ENCODE results near the gene MROH2A.

DNA sequence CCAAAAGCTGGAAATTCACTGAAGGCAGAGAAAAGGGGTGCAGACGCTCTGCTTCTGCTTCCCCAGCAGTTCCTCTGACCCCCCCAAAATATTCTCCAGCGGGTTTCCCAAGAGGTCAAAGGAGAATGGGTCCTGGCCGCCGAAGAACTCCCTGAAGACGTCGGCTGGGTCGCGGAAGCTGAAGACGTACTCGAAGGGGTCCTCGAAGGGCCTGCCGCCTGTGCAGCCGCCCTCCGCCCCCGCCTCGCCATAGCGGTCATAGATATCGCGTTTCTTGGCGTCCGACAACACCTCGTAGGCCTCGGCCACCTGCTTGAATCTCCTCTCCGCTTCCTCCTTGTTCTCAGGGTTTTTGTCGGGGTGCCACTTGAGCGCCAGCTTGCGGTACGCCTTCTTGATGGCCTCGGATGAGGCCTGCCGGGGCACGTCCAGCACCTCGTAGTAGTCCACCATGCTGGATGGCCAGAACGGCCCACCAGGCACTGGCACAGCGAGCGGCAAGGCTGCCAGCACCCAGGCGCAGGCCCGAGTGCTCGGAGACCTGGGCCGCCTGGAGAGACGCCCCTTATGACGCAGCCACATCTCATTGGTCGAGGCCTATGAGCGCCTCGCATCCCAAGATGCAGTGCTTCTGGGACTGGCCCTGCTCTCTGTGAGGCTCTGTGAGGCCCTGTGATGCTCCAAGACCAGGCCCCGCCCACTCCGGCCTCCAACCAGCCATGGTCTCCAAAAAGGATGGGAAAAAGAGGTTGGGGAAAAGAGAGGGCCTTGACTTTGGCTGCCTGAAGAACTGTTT is 34.5 kb upstream of the MROH2A start:
- TF ChIP-seq CTCF (IDR thresholded peaks at IDR 0.05; ENCODE audit: low read depth, low read length) (no peak), EZH2phosphoT487 (IDR thresholded peaks at IDR 0.05; ENCODE audit: low read depth) (no peak)
